GM12864 (cell line): ENCODE measurements around the gene AFF3.

Source experiments
- DNase-seq: peaks from one replicate; pipeline ENCODE4 v3.0.0-alpha.2; 2011; ENCODE audit warnings: low read depth
- H3K4me3 ChIP-seq: 2 replicates; pipeline ENCODE4 v1.5.1; 2011; ENCODE audit warnings: mild to moderate bottlenecking, low read depth, low read length, control low read depth
- CTCF ChIP-seq: IDR thresholded peaks from 2 replicates; pipeline ENCODE4 v1.5.1; 2011; ENCODE audit warnings: low read depth, mild to moderate bottlenecking, moderate library complexity, low read length, control low read depth, inconsistent platforms; ENCODE audit errors: missing control alignments

The AFF3 gene

GRCh38 chr2:99715956-99716355 lies 426.4 kb downstream of the AFF3 start:
- no peak for DNase-seq
- TF ChIP-seq CTCF: no peak

GRCh38 chr2:99714349-99714748 lies 428.0 kb downstream of the AFF3 start:
- no peak for TF ChIP-seq CTCF
- no peak for DNase-seq
- no peak overlapping the region for H3K4me3 ChIP-seq

More at GRCh38 chr2:99715956-99716355, 426.4 kb downstream of the AFF3 start:
- no peak overlapping the region for H3K4me3 ChIP-seq

GRCh38 chr2:99711144-99711543 lies 431.2 kb downstream of the AFF3 start:
- H3K4me3 ChIP-seq: no peak overlapping the region
- DNase-seq: no peak
- no peak for TF ChIP-seq CTCF

GRCh38 chr2:99710721-99711120 lies 431.7 kb downstream of the AFF3 start:
- no peak for TF ChIP-seq CTCF
- no peak for DNase-seq
- H3K4me3 ChIP-seq: no peak overlapping the region

- DNase-seq: no peak
- no peak overlapping the region for H3K4me3 ChIP-seq
- TF ChIP-seq CTCF: no peak
Measured at GRCh38 chr2:99709229-99709628, 433.2 kb downstream of the AFF3 start.

GRCh38 chr2:99708231-99708630 lies 434.2 kb downstream of the AFF3 start:
- no peak for DNase-seq
- no peak overlapping the region for H3K4me3 ChIP-seq
- TF ChIP-seq CTCF: no peak

GRCh38 chr2:99707592-99707991 lies 434.8 kb downstream of the AFF3 start:
- H3K4me3 ChIP-seq: no peak overlapping the region
- DNase-seq: no peak
- no peak for TF ChIP-seq CTCF
